PFSK-1 (cell line): Measurements from ENCODE around the gene ERC2.

Source experiments
- POLR2AphosphoS5 ChIP-seq: IDR thresholded peaks from 2 replicates; pipeline ENCODE4 v1.6.1; 2012; ENCODE audit warnings: low read depth, mild to moderate bottlenecking, control low read depth, low read length, moderate library complexity
- REST ChIP-seq, 2 experiments: IDR thresholded peaks; 2 replicates each; pipeline versions ENCODE4 v1.6.1 to v1.8.0; 2011 to 2012; ENCODE audit warnings: low read depth in 2 of 2, low read length in 2 of 2, control low read depth in 1 of 2, inconsistent platforms in 1 of 2, mild to moderate bottlenecking in 1 of 2, moderate library complexity in 1 of 2; ENCODE audit not compliant: insufficient read depth in 1 of 2
- SIN3A ChIP-seq: IDR thresholded peaks from 2 replicates; pipeline ENCODE4 v1.6.1; 2012; ENCODE audit warnings: mild to moderate bottlenecking, low read length, moderate library complexity, borderline replicate concordance; ENCODE audit not compliant: insufficient read depth

DNA sequence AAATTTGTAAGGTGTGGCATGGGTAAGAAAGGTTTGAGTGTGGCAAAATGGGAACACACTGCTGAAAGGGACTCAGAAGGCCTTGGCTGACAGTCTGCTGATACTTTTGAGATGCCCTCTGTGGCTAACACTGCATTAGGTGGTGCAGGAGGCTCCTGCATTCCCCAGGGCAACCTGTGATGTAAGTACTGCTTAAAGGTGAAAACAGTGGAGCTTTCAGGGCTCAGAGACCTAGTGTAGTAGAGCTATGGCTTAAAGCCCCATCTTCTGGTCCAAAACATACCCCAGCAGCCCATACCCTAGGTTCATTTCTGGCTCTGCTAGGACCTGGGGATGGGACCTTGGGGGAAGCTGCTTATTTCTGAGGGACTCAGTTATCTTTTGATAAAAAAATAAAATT lies 374.1 kb downstream of the ERC2 start:
- TF ChIP-seq REST (IDR thresholded peaks at IDR 0.05; ENCODE audit: insufficient read depth in 1 of 2, low read depth in 2 of 2, low read length in 2 of 2) (no peak), POLR2AphosphoS5 (no peak), SIN3A (no peak)
